Measurements from ENCODE around the gene SIL1.

Gene SIL1

GRCh38 chr5:138955671-138956295 is 242.4 kb downstream of the SIL1 start:
- no peaks in the 10 kb centered on the region; the same call in 1 of the 2 replicates for H3K4me1 ChIP-seq (ENCODE audit: insufficient read depth, low read length)

GRCh38 chr5:138955013-138955660 is 243.0 kb downstream of the SIL1 start:
- no peaks in the 10 kb centered on the region for H3K36me3 ChIP-seq (ENCODE audit: insufficient read depth, low read length)
- no peak overlapping the region for H3K9ac ChIP-seq (ENCODE audit: low read depth, low read length)
- no peaks in the 10 kb centered on the region; the same call in 1 of the 2 replicates for H3K4me1 ChIP-seq (ENCODE audit: insufficient read depth, low read length)
- no peaks in the 10 kb centered on the region for H3K9me3 ChIP-seq (ENCODE audit: control insufficient read depth, insufficient read depth, low read length)

More at GRCh38 chr5:138955671-138956295, 242.4 kb downstream of the SIL1 start:
- Histone ChIP-seq H3K9me3 (ENCODE audit: control insufficient read depth, insufficient read depth, low read length) (no peaks in the 10 kb centered on the region), H3K9ac (ENCODE audit: low read depth, low read length) (no peak overlapping the region), H3K36me3 (ENCODE audit: insufficient read depth, low read length) (no peaks in the 10 kb centered on the region)

- no peaks in the 10 kb centered on the region; the same call in 1 of the 2 replicates for H3K4me1 ChIP-seq (ENCODE audit: insufficient read depth, low read length)
- no peak overlapping the region for H3K9ac ChIP-seq (ENCODE audit: low read depth, low read length)
- H3K9me3 ChIP-seq (ENCODE audit: control insufficient read depth, insufficient read depth, low read length): no peaks in the 10 kb centered on the region
- H3K36me3 ChIP-seq (ENCODE audit: insufficient read depth, low read length): no peaks in the 10 kb centered on the region
Measured at GRCh38 chr5:138954257-138955012, 243.7 kb downstream of the SIL1 start.

DNA sequence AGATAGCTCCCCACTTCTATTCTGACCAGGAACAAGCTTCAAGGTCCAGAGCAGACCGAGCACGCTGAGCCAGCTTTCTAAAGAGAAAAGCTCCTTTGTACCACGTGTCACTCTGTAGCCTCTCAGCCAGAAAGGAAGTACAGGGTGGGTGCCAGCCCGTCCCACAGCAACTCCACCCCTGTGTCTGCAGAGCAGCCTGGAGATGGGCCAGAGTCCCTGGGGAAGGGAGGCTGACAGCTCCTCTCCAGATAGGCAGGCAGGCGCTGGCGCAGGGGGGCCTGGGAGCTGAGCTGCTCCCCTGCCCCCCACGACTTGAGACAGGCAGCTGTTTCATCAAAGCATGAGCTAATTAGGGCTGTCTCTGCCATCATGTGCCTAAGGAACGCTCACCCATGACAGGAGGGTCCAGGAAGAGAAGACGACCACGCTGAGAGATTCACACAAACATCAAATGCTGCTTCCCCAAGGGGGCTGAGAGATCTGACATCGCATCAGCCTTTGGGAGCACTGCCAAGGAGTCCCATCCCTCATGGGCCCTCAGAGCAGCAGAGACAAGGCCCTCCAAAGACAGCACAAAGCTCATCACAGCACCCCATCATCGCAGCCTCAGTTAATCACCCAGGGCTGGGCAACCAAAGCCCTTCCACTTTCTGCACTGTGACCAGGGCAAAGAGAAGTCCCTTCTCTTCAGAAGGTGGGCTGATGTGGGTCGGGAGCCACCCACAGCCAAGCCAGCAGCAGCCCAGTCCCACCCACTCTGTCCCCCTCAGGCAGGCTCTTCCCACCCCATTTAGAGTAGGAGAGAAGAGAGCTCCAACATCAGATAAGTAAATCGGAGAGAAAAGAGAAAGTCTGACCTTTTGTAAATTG is 244.5 kb downstream of the SIL1 start:
- H3K9me3 ChIP-seq (ENCODE audit: control insufficient read depth, insufficient read depth, low read length): no peaks in the 10 kb centered on the region
- H3K4me1 ChIP-seq (ENCODE audit: insufficient read depth, low read length): no peaks in the 10 kb centered on the region; the same call in 1 of the 2 replicates
- H3K9ac ChIP-seq (ENCODE audit: low read depth, low read length): no peak overlapping the region
- no peaks in the 10 kb centered on the region for H3K36me3 ChIP-seq (ENCODE audit: insufficient read depth, low read length)

DNA sequence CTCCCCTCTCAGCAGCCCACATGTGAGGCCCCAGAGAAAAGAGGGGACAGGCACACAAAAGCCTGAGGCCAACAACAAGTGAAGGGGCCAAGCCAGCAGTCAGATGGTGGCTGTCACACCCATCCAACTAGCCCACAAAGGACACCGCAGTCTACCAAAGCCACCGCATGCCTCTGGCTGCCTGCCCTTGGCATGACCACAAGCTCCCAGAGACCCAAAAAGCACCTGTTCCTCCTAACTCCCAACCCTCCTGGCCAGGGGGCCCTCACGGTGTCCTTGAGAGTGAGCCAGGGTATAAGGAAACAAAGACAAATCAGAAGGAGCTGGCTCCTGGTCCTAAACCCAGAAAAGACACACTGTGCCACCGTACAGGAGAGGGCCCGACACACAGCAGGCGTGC is 245.2 kb downstream of the SIL1 start:
- H3K4me1 ChIP-seq (ENCODE audit: insufficient read depth, low read length): no peaks in the 10 kb centered on the region; the same call in 1 of the 2 replicates
- no peak overlapping the region for H3K9ac ChIP-seq (ENCODE audit: low read depth, low read length)
- no peaks in the 10 kb centered on the region for H3K9me3 ChIP-seq (ENCODE audit: control insufficient read depth, insufficient read depth, low read length)
- no peaks in the 10 kb centered on the region for H3K36me3 ChIP-seq (ENCODE audit: insufficient read depth, low read length)

GRCh38 chr5:138951986-138952735 is 246.0 kb downstream of the SIL1 start:
- H3K9me3 ChIP-seq (ENCODE audit: control insufficient read depth, insufficient read depth, low read length): no peaks in the 10 kb centered on the region
- no peak overlapping the region for H3K9ac ChIP-seq (ENCODE audit: low read depth, low read length)
- no peaks in the 10 kb centered on the region; the same call in 1 of the 2 replicates for H3K4me1 ChIP-seq (ENCODE audit: insufficient read depth, low read length)
- no peaks in the 10 kb centered on the region for H3K36me3 ChIP-seq (ENCODE audit: insufficient read depth, low read length)

- no peaks in the 10 kb centered on the region; the same call in 1 of the 2 replicates for H3K4me1 ChIP-seq (ENCODE audit: insufficient read depth, low read length)
- no peak overlapping the region for H3K9ac ChIP-seq (ENCODE audit: low read depth, low read length)
- H3K36me3 ChIP-seq (ENCODE audit: insufficient read depth, low read length): no peaks in the 10 kb centered on the region
- no peaks in the 10 kb centered on the region for H3K9me3 ChIP-seq (ENCODE audit: control insufficient read depth, insufficient read depth, low read length)
Measured at GRCh38 chr5:138951091-138951985, 246.8 kb downstream of the SIL1 start.

DNA sequence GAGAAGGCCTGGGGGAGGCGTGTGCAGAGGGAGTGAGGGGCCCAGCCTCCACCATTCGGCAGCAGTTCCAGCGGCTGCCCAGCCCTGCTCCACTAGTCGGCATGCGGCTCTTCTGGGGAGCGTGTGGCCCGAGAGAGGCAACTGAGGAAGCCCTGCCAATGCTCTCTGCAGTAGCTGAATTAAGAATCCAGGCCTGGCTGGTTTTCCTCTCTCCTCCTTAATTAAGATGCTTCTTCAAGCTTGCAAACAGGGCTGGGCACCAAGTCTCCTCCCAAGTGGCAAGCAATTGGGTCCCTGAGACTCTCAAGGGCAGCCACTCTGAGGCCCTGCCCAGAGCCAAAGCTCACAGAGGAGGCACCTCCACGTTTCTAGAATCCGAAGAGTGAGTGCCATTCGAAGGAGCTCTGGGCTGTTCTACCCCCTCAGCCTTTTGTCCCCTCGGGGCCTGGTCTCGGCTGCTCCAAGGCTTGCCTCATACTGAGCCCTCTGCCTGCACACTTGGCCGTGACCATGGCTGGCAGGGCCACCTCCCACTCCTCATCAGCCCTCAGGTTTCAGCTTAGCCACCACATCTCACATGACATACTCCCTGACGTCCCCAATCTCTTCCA is 247.6 kb downstream of the SIL1 start:
- no peaks in the 10 kb centered on the region for H3K9me3 ChIP-seq (ENCODE audit: control insufficient read depth, insufficient read depth, low read length)
- H3K9ac ChIP-seq (ENCODE audit: low read depth, low read length): no peak overlapping the region
- no peaks in the 10 kb centered on the region; the same call in 1 of the 2 replicates for H3K4me1 ChIP-seq (ENCODE audit: insufficient read depth, low read length)
- no peaks in the 10 kb centered on the region for H3K36me3 ChIP-seq (ENCODE audit: insufficient read depth, low read length)

DNA sequence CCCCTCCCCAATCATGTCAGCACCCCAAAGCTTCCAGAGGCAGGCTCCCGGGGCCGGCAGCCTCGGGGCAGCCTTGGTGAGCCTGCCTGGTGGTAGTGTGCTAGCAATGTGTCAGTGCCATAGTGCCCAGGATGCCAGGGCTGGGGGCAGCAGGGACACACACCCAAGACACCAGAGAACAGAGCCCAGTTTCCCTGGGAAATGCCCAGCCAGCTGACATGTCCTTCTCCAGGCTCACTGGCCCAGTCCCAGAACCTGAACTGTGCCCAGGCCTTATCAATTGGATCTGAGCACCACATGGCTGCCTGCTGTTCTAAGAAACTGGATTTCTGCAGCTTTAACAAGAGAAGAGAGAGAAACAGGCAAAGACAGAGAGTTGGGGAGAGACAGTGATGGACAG is 248.2 kb downstream of the SIL1 start:
- no peaks in the 10 kb centered on the region; the same call in 1 of the 2 replicates for H3K4me1 ChIP-seq (ENCODE audit: insufficient read depth, low read length)
- no peaks in the 10 kb centered on the region for H3K36me3 ChIP-seq (ENCODE audit: insufficient read depth, low read length)
- H3K9me3 ChIP-seq (ENCODE audit: control insufficient read depth, insufficient read depth, low read length): no peaks in the 10 kb centered on the region
- H3K9ac ChIP-seq (ENCODE audit: low read depth, low read length): no peak overlapping the region

DNA sequence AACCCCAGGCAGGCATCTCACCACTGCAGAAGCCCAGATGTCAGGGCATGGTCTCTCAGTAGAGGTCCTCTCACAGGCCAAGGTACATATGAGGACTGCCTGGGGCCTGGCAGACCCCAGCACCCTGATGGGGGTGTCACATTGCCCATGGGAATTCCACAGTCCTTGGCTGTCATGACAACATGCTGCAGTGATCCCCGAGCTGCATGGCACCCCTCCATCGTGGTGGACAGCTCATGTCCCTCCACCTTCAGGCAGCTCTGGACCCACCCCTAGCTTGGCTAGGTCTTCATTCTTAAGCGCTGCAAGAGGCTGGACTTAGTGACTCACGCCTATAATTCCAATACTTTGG is 249.0 kb downstream of the SIL1 start:
- no peaks in the 10 kb centered on the region for H3K4me1 ChIP-seq (ENCODE audit: insufficient read depth, low read length)
- no peaks in the 10 kb centered on the region for H3K9me3 ChIP-seq (ENCODE audit: control insufficient read depth, insufficient read depth, low read length)
- H3K9ac ChIP-seq (ENCODE audit: low read depth, low read length): no peak overlapping the region
- H3K36me3 ChIP-seq (ENCODE audit: insufficient read depth, low read length): no peaks in the 10 kb centered on the region

GRCh38 chr5:138948471-138949222 is 249.5 kb downstream of the SIL1 start:
- Histone ChIP-seq H3K9ac (ENCODE audit: low read depth, low read length) (no peak overlapping the region), H3K36me3 (ENCODE audit: insufficient read depth, low read length) (no peaks in the 10 kb centered on the region), H3K9me3 (ENCODE audit: control insufficient read depth, insufficient read depth, low read length) (no peaks in the 10 kb centered on the region), H3K4me1 (ENCODE audit: insufficient read depth, low read length) (no peaks in the 10 kb centered on the region)

DNA sequence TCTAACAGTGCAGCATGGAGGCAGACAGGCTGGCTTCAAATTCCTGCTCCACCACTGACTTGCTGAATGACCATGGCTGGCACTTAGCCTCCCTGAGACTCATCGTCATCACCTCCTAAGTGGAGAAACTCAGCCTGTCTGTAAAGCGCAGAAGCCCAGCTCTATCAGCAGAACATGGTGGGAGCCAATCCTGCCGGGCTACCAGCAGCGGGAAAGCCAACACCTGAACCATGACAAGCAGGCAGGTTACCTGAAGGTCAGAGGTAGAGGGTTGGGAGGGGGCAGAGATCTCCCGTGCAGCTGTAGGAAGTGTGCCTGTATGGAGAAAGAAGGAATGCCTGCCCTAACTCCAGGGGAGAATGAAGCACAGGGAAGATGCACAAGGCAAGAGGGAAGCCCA is 250.4 kb downstream of the SIL1 start:
- Histone ChIP-seq H3K36me3 (ENCODE audit: insufficient read depth, low read length) (no peaks in the 10 kb centered on the region), H3K9me3 (ENCODE audit: control insufficient read depth, insufficient read depth, low read length) (no peaks in the 10 kb centered on the region), H3K9ac (ENCODE audit: low read depth, low read length) (no peak overlapping the region), H3K4me1 (ENCODE audit: insufficient read depth, low read length) (no peaks in the 10 kb centered on the region)

Measured in ES-I3 (cell line).